Mucosa of descending colon (tissue), 3 donors: ENCODE results near the gene SCN8A. TPM values are rescaled to one million over a fixed set of nuclear protein-coding genes. Genes with fewer than 3 reads are reported as not detected.

Experiments used
- ATAC-seq: fragments of 200-7000 bp; cut with Tn5 transposase; one replicate; pipeline ENCODE4 v1.9.1; 2020; ENCODE audit warnings: mild to moderate bottlenecking, moderate library complexity
- DNase-seq, 3 donors: peaks; one replicate each; pipeline ENCODE4 v3.0.0-alpha.2; 2020
- H3K36me3 ChIP-seq: fragments of 200-600 bp; one replicate; pipeline ENCODE4 v1.8.0; 2021; ENCODE audit warnings: low read depth, mild to moderate bottlenecking
- H3K4me1 ChIP-seq: fragments of 200-600 bp; one replicate; pipeline ENCODE4 v1.8.0; 2021; ENCODE audit warnings: low read depth, mild to moderate bottlenecking
- H3K4me3 ChIP-seq: fragments of 200-600 bp; one replicate; pipeline ENCODE4 v1.8.0; 2021; ENCODE audit warnings: mild to moderate bottlenecking
- H3K9me3 ChIP-seq: fragments of 200-600 bp; one replicate; pipeline ENCODE4 v1.8.0; 2021; ENCODE audit warnings: mild to moderate bottlenecking
- intact Hi-C, 2 donors: fragments of 100-400 bp; cut with DNase I in 1 of 2; cut with micrococcal nuclease in 1 of 2; formaldehyde crosslinking; loops; one replicate each; pipeline versions ENCODE4 v1.11.0 to v1.11.1; 2022; cut with DNase I, micrococcal nuclease
- total RNA-seq, 3 donors: library from RNA; stranded (reverse); fragmentation: NEBNext Ultra II Directional in 2 of 3; extraction: Animal tissue kit (Norgen Biotek cat#: 25700) in 2 of 3; gene quantifications; one replicate each; pipeline versions ENCODE4 v1.2.1 to v1.2.4, GENCODE V29; 2021 to 2023
- TF ChIP-seq, protein P1 (sequence below): fragments of 200-600 bp; IDR thresholded peaks from one replicate; pipeline ENCODE4 v1.8.0; 2022; ENCODE audit warnings: antibody characterized with exemption, mild to moderate bottlenecking
- donor health status: DM: no; HTN: no; CAD: no; lungs with moderate emphysema.
- donor health status: DM: no; HTN: no; CAD: no.
- donor health status: DM: no; HTN: yes; CAD: no.

Gene SCN8A
- total RNA-seq, 3 donors from 2014 or later: 2.7 to 5.2 (median 3.6) TPM

DNA sequence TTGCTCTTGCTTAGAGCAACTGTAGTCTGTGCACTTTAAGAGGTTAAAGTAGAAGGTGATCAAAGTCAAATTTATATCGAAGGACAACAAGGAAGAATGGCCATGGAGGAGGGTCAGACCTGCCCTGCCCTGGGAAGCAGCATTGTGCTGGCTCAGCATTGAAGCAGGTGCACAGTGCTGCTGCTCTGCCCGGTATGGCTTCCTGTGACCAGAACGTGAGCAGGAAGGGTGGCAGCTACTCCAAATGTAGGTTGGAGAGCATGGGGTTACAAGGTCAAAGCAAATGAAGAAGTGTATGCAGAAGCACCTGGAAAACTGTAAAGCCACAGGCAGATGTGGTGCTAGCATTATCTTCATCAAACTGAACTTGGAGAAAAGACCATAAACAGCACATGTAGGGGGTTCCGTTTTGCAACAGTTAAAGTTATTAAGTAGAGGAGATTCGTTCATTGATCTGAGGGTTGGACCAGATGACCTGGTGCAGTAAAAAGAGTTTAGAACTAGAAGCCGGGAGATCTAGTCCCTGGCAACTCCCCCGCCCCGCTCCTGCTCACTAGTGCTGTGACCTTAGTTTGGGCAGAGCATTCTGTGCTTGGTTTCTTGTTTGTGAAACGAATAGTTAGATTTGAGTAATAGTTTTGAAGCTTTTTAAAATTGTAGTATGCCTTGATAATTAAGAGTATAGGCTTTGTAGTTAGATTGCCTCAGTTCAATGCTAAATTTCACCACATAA is 84.2 kb downstream of the SCN8A start:
- Histone ChIP-seq H3K4me1 (no peaks in the 10 kb centered on the region), H3K9me3 (no peaks in the 10 kb centered on the region), H3K36me3 (no peaks in the 10 kb centered on the region), H3K4me3 (no peak overlapping the region)
- ATAC-seq (peak; percentile 87), DNase-seq (peak in 1 of 3 donors; percentile 41)
- intact Hi-C loops: no loop called here
- TF ChIP-seq, protein P1, sequence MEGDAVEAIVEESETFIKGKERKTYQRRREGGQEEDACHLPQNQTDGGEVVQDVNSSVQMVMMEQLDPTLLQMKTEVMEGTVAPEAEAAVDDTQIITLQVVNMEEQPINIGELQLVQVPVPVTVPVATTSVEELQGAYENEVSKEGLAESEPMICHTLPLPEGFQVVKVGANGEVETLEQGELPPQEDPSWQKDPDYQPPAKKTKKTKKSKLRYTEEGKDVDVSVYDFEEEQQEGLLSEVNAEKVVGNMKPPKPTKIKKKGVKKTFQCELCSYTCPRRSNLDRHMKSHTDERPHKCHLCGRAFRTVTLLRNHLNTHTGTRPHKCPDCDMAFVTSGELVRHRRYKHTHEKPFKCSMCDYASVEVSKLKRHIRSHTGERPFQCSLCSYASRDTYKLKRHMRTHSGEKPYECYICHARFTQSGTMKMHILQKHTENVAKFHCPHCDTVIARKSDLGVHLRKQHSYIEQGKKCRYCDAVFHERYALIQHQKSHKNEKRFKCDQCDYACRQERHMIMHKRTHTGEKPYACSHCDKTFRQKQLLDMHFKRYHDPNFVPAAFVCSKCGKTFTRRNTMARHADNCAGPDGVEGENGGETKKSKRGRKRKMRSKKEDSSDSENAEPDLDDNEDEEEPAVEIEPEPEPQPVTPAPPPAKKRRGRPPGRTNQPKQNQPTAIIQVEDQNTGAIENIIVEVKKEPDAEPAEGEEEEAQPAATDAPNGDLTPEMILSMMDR: no peak

DNA sequence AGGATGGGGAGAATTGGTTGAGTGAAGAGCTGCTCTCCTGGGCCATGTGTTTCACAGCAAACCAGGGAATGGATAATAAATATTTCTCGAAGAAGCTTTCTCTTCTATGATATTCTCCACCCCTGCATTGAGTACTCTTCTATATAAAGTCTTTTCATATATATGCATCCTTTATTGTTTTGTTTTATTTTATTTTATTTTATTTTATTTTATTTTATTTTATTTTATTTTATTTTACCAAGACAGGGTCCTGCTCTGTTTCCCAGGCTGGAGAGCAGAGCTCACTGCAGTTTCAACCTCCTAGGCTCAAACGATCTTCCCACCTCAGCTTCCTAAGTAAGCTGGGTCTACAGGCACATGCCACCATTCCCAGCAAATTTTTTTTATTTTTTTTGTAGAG is 85.8 kb downstream of the SCN8A start:
- H3K9me3 ChIP-seq: no peaks in the 10 kb centered on the region
- H3K4me1 ChIP-seq: no peaks in the 10 kb centered on the region
- TF ChIP-seq, protein P1: no peak
- no peaks in the 10 kb centered on the region for H3K36me3 ChIP-seq
- ATAC-seq: no peak
- DNase-seq: no peak
- intact Hi-C loops: no loop called here
- H3K4me3 ChIP-seq: no peak overlapping the region

DNA sequence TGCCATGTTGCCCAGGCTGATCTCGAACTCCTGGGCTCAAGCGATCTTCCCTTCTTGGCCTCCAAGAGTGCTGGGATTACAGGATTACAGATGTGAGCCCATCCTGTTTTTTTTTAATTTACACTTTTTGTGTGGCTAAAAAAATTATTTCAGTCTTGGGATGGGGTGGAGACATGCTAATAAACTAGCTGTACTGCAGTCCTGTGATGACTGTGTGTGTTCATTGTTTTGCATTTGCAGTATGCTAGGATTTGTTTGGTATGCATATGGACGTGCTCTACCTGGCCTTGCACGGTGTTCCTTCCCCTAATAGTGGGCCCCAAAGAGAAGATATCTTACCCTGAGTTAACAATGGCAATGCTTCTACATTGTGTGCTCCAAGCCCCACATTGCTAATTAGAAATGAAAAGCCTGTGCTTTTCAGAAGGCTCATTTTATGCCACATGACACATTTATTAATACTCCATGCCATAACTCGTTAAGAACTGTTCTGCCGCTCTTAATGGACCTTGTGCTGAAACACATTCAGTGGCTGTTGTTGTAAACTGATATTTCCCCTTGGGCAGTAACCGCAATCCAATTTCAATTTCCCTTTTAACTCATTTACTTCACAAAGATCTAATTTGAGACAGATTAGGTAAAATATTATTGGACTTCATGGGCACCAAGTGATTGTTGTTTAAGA is 86.4 kb downstream of the SCN8A start:
- TF ChIP-seq, protein P1: no peak
- intact Hi-C loops: no loop called here
- ATAC-seq (no peak), DNase-seq (no peak)
- no peak overlapping the region for H3K4me3 ChIP-seq
- H3K4me1 ChIP-seq: no peaks in the 10 kb centered on the region
- no peaks in the 10 kb centered on the region for H3K9me3 ChIP-seq
- no peaks in the 10 kb centered on the region for H3K36me3 ChIP-seq

DNA sequence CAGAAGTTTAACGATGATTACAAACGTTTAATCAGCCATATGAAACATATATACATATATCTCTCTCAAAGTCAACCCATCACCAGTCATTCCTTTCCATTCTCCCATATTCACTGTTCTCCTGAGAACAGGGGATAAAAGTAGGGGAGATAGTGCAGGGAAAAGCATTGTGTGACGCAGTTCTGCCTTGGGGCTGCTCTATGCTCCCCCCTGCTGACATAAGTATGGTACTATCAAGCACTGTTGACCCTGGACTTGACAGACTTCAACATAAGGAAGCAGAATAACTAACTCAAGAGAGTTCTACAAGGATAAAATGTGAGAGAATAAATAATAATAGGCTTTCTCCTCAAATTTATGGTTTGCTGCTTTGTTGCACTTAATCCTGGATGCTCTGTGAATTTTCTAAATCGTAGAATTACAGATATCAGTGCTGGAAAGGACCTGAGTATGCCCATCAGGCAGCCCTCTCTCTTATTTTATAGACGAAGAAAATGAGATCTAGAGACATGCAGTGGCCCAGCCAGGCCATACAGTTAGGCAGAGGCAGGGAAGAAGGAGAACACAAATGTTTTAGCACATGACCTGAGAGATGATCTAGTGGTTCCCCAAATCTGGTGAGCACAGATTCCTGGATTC is 87.2 kb downstream of the SCN8A start:
- peak in 1 of 3 donors; percentile 59 for DNase-seq
- Histone ChIP-seq H3K4me1 (peaks cover 5% of the 10 kb centered on the region), H3K36me3 (no peaks in the 10 kb centered on the region), H3K4me3 (no peak overlapping the region), H3K9me3 (no peaks in the 10 kb centered on the region)
- peak; percentile 93 for ATAC-seq
- intact Hi-C loops: no loop called here
- TF ChIP-seq, protein P1: peak; percentile 33

DNA sequence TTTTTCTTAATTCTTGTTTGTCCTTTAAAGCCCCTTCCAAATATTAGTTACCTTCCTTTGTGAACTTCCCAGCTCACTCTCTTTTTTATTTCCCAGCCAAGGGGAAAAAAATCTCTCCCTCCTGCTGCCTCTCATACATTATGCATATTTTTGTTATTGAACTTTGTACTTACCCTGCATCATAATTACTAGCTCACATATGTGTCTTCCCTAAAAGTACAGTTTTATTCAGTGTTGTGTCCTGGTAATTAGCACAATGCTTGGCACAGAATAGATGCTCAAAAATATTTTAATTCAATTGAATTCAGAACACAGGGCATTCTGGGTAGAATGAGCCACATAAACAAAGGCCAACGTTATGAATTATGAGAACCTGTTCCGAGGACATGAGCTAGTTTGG is 91.9 kb downstream of the SCN8A start:
- no peak for ATAC-seq
- Histone ChIP-seq H3K4me1 (peaks cover 10% of the 10 kb centered on the region), H3K36me3 (no peaks in the 10 kb centered on the region), H3K4me3 (no peak overlapping the region), H3K9me3 (no peaks in the 10 kb centered on the region)
- intact Hi-C loops: no loop called here
- no peak for DNase-seq
- TF ChIP-seq, protein P1: no peak
